ENCODE data around the gene GCH1. TPM values are rescaled to one million over a fixed set of nuclear protein-coding genes. Genes with fewer than 3 reads are reported as not detected.
"Not testable (repeated sequence)": the region's sequence is repeated elsewhere in the genome, so short reads cannot be mapped to it uniquely, and the experiment has no call there.

GCH1 gene
- total RNA-seq, 2 experiments from 2014 or later, result 18.4 to 20.4 TPM

DNA sequence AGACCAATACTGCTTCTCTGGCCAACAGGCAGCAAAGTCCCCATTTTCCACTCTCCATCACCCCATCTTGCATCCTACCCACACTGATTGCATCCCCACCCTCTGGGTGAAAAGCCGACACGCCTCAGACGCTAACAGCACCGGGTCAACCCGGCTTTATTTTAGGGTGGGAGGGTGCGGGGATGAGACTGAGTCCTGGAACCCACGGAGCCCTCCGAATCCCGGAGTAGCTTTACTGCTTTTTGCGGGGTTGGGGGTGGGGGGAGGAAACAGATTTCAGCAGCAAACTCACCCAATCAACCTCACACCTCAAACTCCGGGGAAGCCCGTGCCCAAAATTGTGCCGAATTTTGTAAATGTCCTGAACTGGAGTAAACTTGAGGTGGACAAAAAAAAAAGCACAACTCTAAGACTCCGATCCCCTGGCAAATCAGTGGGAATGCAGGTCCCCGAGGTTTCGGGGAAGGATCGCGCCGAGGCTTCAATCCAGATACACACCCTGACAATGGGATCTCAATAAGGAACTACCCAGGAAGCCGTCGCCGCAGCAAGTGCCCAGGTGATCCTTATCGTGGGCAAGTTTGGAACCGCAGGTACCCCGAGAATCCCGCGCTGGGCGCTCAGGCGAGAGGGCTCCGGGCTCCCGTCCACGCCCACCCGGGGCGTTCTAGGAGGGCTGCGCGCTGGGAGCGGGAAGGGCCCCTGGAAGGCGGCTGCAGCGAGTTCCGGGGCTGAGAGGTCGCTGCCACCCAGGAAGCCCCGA is 1.1 kb downstream of the GCH1 start:
- no peaks in the 10 kb centered on the region for H3K27me3 ChIP-seq (ENCODE audit: control insufficient read depth in 1 of 2, insufficient read depth in 2 of 2, low read length in 2 of 2)
- DNase-seq, result peak in 7 of 14 experiments; percentile 2 to 57 (median 8)
- Mint-ChIP-seq H3K4me3 (peak overlapping the region; percentile 94), H3K27ac (peak overlapping the region; percentile 85), H3K4me1 (ENCODE audit: low read depth) (peaks cover 25% of the 10 kb centered on the region), H3K36me3 (ENCODE audit: low read depth) (peaks cover 13% of the 10 kb centered on the region), H3K27me3 (no peaks in the 10 kb centered on the region), H3K9me3 (no peaks in the 10 kb centered on the region)
- TF ChIP-seq, protein P1, sequence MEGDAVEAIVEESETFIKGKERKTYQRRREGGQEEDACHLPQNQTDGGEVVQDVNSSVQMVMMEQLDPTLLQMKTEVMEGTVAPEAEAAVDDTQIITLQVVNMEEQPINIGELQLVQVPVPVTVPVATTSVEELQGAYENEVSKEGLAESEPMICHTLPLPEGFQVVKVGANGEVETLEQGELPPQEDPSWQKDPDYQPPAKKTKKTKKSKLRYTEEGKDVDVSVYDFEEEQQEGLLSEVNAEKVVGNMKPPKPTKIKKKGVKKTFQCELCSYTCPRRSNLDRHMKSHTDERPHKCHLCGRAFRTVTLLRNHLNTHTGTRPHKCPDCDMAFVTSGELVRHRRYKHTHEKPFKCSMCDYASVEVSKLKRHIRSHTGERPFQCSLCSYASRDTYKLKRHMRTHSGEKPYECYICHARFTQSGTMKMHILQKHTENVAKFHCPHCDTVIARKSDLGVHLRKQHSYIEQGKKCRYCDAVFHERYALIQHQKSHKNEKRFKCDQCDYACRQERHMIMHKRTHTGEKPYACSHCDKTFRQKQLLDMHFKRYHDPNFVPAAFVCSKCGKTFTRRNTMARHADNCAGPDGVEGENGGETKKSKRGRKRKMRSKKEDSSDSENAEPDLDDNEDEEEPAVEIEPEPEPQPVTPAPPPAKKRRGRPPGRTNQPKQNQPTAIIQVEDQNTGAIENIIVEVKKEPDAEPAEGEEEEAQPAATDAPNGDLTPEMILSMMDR (IDR thresholded peaks at IDR 0.05), result no peak
- H3K4me1 ChIP-seq (ENCODE audit: insufficient read depth, low read length), result peaks cover 35% of the 10 kb centered on the region
- no peak for ATAC-seq (ENCODE audit: poor library complexity)
- peak overlapping the region; percentile 97 for H3K4me3 ChIP-seq (ENCODE audit: low read length)
- CTCF ChIA-PET, result interaction anchor here (0.8 to 2.4 kb wide), 7 partner anchors 8 to 150 kb away, joined by 3 to 12 read pairs (median 3); partner anchors contain the start of gene MAPK1IP1L
- no peaks in the 10 kb centered on the region for H3K36me3 ChIP-seq (ENCODE audit: insufficient read depth, low read length)
- peak overlapping the region; percentile 86 to 92 for H3K27ac ChIP-seq (ENCODE audit: low read depth in 1 of 2, low read length in 2 of 2)
- intact Hi-C loops (cut with DNase I, micrococcal nuclease), result loop anchor here (1.0 to 10.0 kb wide), 7 partner anchors 20 to 683 kb away; partner anchors contain the start of genes SAMD4A (in 2 of the 2), SOCS4 (in 2 of the 2), WDHD1 (in 2 of the 2) and CNIH1 (in 1 of the 2)
- POLR2A ChIA-PET, result interaction anchor here (0.6 to 3.8 kb wide), 9 partner anchors 8 to 414 kb away, joined by 3 to 58 read pairs (median 3); partner anchors contain the start of genes CGRRF1, MAPK1IP1L and SAMD4A
- no peaks in the 10 kb centered on the region for H3K9me3 ChIP-seq (ENCODE audit: control insufficient read depth in 1 of 2, insufficient read depth in 1 of 2, low read length in 2 of 2)

DNA sequence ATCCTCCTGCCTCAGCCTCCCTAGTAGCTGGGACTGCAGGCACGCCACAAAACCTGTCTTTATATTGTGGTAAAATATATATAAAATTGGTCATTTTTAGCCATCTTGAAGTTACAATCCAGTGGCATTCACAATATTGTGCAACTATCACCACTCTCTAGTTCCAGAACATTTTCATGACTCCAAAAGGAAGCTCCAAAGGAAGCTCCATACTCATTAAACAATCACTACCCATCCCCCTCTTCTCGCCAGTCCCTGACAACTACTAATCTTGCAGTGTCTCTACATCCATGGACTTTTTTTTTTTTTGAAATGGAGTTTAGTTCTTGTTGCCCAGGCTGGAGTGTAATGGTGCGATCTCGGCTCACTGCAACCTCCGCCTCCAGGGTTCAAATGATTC is 3.1 kb downstream of the GCH1 start:
- intact Hi-C loops (cut with DNase I, micrococcal nuclease), result no loop called here
- Histone ChIP-seq H3K4me1 (ENCODE audit: insufficient read depth, low read length) (peaks cover 37% of the 10 kb centered on the region), H3K27ac (ENCODE audit: low read depth in 1 of 2, low read length in 2 of 2) (no peak overlapping the region), H3K27me3 (ENCODE audit: control insufficient read depth in 1 of 2, insufficient read depth in 2 of 2, low read length in 2 of 2) (no peaks in the 10 kb centered on the region), H3K9me3 (ENCODE audit: control insufficient read depth in 1 of 2, insufficient read depth in 1 of 2, low read length in 2 of 2) (no peaks in the 10 kb centered on the region), H3K4me3 (ENCODE audit: low read length) (no peak overlapping the region), H3K36me3 (ENCODE audit: insufficient read depth, low read length) (no peaks in the 10 kb centered on the region)
- Mint-ChIP-seq H3K27me3 (no peaks in the 10 kb centered on the region), H3K4me3 (peak overlapping the region; percentile 65), H3K36me3 (ENCODE audit: low read depth) (peaks cover 13% of the 10 kb centered on the region), H3K27ac (no peak overlapping the region), H3K4me1 (ENCODE audit: low read depth) (peaks cover 36% of the 10 kb centered on the region), H3K9me3 (no peaks in the 10 kb centered on the region)
- DNase-seq (no peak), ATAC-seq (ENCODE audit: poor library complexity) (no peak)
- TF ChIP-seq, protein P1 (IDR thresholded peaks at IDR 0.05), result no peak
- POLR2A ChIA-PET, result interaction anchor here (0.8 kb wide), 1 partner anchor 18 kb away, joined by 3 read pairs; no protein-coding TSS in a partner anchor
- CTCF ChIA-PET, result interaction anchor here (0.6 kb wide), 1 partner anchor 29 kb away, joined by 3 read pairs; no protein-coding TSS in a partner anchor

DNA sequence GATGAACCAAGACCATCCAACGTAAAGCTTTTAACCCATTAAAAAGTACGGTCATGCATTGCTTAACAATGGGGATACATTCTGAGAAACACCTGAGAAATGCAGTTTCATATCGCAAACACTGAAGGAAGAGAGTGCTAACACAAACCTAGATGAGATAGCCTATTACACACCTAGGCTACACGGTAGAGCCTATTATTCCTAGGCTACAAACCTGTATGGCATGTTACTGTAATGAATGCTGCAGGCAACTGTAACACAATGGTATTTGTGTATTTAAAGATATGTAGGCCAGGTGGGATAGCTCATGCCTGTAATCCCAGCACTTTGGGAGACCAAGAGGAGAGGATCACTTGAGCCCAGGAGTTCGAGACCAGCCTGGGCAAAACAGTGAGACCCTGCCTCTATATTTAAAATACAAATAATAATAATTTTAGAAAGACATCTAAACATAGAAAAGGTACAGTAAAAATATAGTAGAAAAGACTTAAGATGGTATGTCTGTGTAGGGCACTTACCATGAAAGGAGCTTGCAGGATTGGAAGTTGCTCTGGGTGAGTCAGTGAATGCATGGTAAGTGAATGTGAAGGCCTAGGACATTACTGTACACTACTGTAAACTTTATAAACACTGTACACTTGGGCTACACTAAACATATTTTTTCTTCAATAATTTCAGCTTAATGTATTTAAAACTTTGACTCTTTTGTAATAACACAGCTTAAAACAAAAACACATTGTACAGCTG is 4.6 kb downstream of the GCH1 start:
- H3K9me3 Mint-ChIP-seq; H3K4me3 ChIP-seq (ENCODE audit: low read length); ATAC-seq (ENCODE audit: poor library complexity); DNase-seq; H3K27ac ChIP-seq (ENCODE audit: low read depth in 1 of 2, low read length in 2 of 2); intact Hi-C loops (cut with DNase I, micrococcal nuclease); H3K36me3 ChIP-seq (ENCODE audit: insufficient read depth, low read length); H3K27me3 ChIP-seq (ENCODE audit: control insufficient read depth in 1 of 2, insufficient read depth in 2 of 2, low read length in 2 of 2); H3K36me3 Mint-ChIP-seq (ENCODE audit: low read depth); H3K9me3 ChIP-seq (ENCODE audit: control insufficient read depth in 1 of 2, insufficient read depth in 1 of 2, low read length in 2 of 2); H3K27me3 Mint-ChIP-seq: not testable (repeated sequence)
- Mint-ChIP-seq H3K27ac (peak overlapping the region; percentile 70), H3K4me3 (peak overlapping the region; percentile 45), H3K4me1 (ENCODE audit: low read depth) (peaks cover 40% of the 10 kb centered on the region)
- H3K4me1 ChIP-seq (ENCODE audit: insufficient read depth, low read length), result peaks cover 32% of the 10 kb centered on the region
- POLR2A ChIA-PET, result interaction anchor here (0.6 kb wide), 1 partner anchor 67 kb away, joined by 3 read pairs; no protein-coding TSS in a partner anchor
- CTCF ChIA-PET, result interaction anchor here (0.6 kb wide), 1 partner anchor 213 kb away, joined by 3 read pairs; no protein-coding TSS in a partner anchor
